Mammary epithelial cell (primary cell): ENCODE results near the gene TOR1B.

Experiments used
- CTCF ChIP-seq, 2 donors: IDR thresholded peaks in 1 of 2; conservative IDR thresholded peaks in 1 of 2; 2 replicates each; pipeline ENCODE4 v1.5.1; 2011 to 2012; ENCODE audit warnings: inconsistent platforms in 2 of 2, low read length in 2 of 2, mild to moderate bottlenecking in 2 of 2, control low read depth in 1 of 2, low read depth in 1 of 2; ENCODE audit not compliant: insufficient read depth in 1 of 2; ENCODE audit errors: extremely low read depth in 1 of 2
- EZH2 ChIP-seq: IDR thresholded peaks from 2 replicates; pipeline ENCODE4 v1.6.1; 2012; ENCODE audit warnings: low read length, inconsistent platforms, borderline replicate concordance

- no peak for TF ChIP-seq CTCF (conservative IDR thresholded peaks at IDR 0.05 in 1 of 2, IDR thresholded peaks at IDR 0.05 in 1 of 2; ENCODE audit: extremely low read depth in 1 of 2, insufficient read depth in 1 of 2, low read depth in 1 of 2, low read length in 2 of 2)
- TF ChIP-seq EZH2, result no peak
Observed at GRCh38 chr9:129849901-129850300, 46.9 kb downstream of the TOR1B start.
